Measurements from ENCODE around the gene LYSMD4.

LYSMD4 gene

DNA sequence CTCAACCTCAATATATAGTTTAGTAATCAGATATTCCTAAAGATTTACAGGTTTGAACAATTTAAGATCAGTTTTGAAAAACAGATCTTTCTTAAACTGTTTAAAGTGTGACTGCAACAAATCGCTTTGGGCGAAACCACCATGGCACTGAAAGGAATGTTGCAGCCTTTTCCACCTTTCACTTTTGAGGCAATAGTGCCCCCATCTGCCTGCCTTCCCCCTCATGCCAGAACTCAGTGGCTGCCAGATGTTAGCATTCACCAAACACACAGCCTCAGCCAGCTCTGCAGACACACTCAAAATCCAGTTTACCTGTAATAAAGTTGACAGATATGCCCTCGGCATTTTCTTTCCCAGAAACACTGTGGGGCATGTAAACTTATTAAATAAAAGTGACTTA lies 3.3 kb downstream of the LYSMD4 start:
- peak; percentile 68 for DNase-seq

DNA sequence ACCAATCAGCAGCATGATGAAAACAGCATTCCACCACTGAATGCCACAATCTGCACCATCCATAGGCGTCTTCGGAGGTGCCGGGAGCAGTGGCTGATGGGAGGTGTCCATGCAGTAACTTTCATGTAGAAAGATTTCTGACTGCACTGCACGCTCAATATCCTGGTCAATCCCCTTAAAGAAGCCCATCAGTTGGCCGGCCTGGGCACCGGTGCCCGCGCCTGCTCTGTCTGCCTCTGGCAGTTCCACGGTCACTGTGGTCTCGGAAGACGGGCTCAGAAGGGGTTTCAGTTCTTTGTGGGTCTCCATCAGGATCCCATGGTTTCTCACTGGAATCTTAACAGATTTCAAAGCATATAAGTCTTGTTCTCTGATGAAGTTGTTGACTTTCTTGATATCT lies 3.9 kb downstream of the LYSMD4 start:
- no peak for DNase-seq

DNA sequence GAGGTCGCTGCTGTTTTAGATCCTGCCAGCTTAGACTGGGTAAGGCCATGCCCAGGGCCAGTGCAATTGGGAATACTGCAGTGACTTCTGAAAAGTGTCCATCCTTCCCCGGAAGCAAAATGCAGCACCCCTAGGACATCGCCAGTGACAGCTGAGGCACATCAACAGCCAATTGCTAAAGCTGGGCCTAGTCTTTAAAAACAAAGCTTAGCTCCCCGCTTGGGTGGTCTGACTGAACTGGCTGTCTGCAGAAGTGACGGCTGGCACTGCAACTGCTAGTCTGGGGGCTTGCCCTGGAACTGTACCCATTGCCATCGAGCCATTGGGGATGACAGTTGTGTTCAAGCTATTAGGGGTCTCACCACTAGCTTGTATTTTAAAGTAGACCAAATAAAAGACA lies 4.3 kb downstream of the LYSMD4 start:
- DNase-seq = no peak

DNA sequence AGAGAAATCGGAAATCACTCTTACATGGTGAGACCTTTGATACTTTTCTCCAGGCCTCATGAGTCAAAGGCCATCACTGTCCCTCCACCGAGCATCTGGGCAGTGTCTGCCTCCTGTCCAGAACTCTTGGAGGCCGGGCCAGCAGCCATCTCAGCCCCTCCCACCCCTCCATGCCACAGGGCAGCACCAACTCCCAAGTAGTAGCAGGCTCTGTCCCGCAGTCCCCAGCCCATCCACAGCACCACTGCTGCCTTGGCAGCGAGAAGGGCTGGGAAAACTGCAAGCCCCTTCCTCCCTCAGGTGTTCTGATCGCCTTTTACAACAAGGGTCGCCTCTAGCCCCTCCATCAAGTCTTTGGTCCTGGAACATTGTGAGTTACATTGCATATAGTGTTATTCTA lies 5.5 kb downstream of the LYSMD4 start:
- no peak for DNase-seq

DNA sequence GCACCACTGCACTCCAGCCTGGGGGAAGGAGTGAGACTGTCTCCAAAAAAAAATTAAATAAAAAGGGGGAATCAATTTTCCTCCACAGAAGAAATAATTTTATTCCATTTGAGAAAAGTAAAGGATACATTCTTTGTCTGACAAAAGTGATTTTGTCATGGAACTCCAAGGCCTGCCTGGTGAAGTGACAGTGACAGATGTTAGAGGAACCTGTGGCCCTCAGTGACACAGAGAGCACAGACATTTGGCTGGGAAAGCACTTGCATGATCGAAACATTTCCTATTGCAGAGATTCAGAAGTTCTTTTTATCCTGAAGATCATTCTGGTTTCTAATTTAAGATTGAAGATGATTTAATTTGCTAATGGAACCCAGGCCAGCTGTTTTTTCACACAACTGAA lies 5.9 kb downstream of the LYSMD4 start:
- DNase-seq = no peak

DNA sequence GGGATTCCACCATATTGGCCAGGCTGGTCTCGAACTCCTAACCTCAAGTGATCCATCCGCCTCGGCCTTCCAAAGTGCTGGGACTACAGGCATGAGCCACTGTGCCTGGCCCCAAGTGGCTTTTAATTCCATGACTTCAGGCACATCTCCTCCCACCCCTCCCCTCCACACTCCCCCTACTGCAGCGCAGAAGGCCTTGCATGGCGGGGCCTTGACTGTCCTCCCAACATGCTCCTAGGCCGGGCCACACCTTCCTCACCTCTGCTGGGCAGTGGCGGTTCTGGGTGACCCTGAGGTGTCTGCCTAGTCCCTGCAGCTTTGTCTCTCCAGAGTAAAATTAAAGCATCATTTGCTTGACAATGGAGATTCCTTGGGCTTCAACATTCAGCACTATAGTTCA lies 6.9 kb downstream of the LYSMD4 start:
- no peak for DNase-seq

DNA sequence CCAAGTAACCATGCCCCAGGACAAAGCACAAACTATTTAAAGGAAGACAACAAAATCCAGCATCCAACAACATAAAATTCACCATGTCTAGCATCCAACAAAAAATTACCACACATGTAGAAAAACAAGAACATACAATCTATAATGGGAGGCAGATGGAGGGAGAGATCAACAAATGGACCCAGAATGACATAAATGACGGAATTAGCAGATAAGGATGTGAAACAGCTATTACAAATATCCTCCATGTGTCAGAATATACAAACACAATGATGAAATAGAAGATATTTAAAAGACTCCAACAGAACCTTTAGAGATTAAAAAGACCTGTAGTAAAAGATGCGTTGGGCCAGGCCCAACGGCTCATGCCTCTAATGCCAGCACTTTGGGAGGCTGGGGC lies 10.8 kb downstream of the LYSMD4 start:
- no peak for DNase-seq

DNA sequence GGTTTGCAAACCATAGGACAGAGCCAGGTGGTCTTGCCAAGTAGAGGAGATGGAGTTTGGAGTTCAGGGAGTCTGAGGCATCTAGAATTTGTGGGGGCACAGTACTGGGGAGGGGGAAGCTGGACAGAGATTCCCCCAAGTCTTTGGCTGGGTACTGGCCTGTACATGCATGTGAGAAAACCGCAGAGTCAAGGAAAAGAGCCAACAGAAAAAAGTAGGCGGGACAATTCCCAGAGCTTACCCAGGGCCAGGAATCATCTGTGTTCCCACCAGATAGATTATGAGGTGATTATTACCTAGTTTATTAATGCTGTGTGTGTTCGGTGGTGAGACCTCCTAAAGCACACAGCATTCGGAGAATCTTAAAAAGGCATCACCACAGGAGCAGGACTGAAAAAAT lies 11.3 kb downstream of the LYSMD4 start:
- DNase-seq = no peak

DNA sequence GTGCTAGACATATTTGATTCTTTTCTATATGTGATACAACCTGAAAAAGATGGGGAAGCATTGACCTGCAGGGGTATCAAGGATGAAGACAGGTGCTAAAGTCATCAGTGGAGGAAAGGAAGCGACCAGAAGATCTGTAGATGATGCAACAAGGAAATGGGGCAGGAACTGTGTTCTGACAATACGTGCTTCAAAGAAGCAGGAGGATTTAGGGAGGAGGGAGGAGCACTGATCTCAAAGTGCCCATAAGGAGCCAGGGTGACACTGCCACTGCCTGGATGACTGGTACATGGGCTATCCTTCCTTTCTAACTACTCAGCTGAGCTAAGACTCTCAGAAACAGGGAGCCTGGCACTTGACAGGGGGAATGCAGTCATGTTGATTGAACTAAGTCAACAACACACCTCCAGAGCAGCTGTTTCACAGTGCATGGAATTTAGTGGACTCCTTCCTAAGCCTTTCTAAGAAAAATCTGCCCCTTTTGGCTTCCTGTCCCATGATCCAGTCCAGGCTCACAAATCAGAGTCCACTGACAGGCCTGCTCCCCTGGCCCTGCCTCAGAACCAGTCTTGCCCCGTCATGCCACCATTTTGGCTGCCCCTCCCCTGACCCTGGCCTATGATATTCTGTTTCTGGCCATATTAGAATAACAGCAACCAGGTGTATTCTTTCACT lies 12.0 kb downstream of the LYSMD4 start:
- no peak for DNase-seq

DNA sequence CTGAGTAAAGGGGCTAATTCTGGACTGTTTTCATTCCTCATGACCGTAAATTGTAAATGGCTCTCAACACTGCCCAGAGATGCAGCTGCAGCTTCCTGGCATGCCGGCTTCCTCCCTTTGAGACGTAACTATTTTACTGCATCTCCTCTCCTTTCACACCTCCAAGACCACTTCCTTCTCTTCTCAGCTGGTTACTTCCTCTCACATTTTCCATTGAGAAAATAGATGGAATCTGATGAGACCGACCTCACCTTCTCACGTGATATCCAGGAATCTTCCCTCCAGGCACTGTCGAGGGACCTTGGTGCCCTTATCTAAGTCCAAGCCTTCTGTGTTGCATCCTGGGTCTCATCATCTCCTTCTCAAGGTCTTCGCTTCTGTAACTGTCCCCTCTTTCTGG lies 12.7 kb downstream of the LYSMD4 start:
- no peak for DNase-seq

DNA sequence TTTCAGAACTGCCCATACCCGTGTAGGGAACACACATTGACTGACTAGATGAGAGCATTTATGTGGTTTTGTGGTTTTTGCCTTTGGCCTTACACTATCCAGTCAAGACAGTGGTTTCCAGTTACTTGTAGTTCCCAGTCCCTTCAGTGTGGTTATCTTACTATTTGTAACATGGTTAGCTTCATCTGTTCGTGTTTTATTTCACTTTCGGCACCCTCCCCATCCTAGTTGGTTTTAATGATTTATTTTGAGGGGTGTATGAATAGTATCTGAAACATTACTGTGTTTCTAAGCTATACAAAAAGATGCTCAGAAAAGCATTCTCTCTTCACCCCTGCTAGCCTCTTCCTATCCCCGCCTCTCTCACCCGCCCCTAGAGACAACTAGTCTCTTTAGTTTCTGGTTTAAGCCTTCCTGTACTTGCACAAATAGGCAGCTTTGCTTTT lies 14.1 kb downstream of the LYSMD4 start:
- no peak for DNase-seq

DNA sequence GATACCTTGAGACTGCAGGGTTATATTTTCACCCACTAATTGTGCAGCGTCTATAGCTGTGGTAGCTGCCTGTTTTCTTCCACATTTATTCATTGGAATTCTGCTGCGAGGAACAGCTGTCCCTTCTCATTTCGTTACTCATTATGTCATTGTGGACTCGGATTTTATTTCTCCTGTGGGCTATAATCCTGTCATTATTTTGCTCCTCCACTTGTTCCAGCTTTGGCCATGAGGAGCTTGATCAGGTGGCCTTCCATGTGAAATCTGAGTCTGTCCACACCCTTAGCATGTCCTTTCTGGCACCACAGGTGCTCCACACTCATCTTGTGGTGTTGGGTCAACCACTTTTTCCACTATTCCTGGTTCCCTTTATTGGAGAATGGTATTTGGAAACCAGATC lies 14.8 kb downstream of the LYSMD4 start:
- DNase-seq = peak; percentile 45

DNA sequence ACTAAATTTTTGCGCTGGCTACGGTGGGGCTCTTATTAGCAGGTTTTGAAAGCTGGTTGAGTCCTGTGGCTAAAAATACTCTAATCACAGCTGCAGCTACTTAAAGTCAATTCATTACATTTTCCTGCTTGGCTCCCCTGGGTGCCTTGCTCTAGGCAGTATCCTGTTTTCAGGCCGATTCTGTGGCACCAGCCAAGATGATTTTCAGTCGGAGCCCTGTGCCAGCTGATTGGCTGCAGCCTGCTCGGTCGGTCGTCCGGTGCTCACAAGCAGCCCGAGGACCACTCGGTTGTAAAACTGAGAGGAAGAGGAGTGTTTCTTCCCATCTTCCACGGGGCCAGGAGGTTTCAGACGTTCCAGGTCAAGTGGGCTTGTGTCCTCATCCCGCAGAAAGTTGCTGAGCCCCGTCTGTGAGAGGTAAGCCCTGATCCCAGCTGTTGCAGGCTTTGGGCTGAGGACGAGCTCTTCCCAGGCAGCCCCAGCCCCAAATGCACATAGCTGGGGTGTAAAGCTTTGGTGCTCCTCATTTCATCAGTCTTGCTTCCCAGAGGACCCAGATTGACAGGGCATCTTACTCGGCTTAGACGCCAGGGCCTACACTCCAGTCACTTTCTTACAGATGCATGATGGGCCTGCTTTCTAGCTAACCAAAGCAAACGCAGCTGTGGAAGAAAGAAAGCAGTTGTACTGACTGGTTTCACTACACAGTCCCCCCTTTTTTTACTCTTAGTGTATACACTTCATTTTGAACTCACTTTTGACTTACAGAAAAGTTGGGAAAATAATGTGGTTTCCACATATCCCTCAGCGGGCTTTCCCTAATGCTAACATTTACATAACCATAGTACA lies 15.9 kb downstream of the LYSMD4 start:
- peak; percentile 83 for DNase-seq

DNA sequence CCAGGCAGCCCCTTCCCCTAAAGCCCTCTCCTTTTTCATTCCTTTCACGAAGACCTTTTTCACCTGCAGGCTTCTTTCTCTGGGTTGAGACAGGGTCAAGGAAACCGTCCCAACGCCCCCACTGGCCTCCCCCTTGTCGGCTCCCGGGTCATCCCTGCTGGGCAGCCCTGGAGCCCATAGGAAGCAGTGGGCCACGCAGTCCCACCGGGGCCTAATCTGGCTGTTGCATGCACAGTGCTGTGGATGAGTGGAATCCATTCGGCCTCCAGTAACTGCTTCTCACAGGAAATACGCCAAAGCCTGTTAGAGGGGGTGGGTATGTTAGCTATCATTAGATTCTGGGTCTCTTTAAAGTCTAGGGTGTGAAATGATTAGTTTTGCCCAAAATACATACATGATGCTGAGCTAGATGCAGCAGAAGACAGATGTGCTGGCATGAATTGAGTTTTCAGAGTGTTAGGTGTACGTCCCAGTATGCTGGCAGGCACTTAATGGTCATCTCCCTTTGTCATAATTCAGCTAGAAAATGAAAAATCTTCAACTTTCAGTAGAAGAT lies 16.6 kb downstream of the LYSMD4 start:
- no peak for DNase-seq

DNA sequence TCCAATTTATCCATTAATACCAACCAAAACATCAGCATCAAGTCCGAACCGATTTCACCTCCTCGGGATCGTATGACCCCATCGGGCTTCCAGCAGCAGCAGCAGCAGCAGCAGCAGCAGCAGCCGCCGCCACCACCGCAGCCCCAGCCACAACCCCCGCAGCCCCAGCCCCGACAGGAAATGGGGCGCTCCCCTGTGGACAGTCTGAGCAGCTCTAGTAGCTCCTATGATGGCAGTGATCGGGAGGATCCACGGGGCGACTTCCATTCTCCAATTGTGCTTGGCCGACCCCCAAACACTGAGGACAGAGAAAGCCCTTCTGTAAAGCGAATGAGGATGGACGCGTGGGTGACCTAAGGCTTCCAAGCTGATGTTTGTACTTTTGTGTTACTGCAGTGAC lies 20.8 kb downstream of the LYSMD4 start:
- DNase-seq = no peak

DNA sequence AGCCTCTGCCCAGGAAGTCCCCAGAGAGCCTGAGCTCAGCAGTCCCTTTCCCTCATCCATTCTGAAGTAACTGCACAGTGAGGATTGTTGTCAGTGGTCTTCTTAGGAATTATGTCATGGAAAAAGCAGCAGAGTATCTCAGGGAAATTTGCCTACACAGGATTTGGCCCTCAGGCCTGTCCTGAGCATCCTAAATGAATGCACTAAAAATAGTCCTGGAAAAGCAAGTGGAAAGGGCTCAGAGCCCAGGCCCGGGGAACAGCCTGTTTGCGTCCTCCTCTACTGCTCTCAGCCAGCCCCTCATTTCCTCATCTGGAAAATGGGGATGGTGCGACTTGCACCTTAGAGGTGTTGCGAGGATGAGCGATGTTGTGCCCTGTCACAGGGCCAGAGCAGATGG lies 21.6 kb downstream of the LYSMD4 start:
- peak; percentile 64 for DNase-seq

DNA sequence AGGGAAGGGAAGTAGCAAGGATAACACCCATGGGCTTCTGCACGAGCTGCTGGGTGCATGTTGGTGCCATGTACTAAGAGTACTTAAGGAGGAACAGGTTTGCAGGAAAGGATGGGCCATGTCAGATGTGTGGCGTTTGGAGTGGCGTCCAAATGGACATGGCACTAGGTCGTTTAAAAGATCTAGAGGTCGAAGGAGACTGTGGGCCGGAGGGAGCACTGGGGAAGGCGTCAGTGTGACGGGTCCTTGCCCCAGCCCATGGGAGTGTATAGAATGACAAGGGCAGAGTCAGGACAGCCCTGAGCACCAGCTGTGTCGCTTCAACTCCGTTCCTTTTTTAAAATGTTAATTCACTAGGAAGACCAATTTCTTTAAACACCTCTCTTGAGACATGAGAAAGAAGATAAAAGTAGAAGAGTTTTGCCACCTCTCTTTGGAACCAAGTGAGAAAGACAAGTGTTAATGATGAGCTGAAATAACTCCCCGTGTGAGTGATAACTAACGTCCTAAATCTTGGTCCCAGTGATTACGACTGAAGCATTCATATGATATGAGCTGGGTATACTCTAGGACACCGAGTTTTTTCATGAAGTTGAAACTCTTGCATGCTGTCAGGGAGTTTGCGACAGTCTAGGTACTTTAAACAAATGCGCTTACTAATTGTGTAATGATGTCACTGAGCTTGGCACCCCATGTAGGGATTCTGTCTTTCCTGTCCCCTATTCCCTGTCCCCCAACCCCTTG lies 23.8 kb downstream of the LYSMD4 start:
- DNase-seq = no peak

DNA sequence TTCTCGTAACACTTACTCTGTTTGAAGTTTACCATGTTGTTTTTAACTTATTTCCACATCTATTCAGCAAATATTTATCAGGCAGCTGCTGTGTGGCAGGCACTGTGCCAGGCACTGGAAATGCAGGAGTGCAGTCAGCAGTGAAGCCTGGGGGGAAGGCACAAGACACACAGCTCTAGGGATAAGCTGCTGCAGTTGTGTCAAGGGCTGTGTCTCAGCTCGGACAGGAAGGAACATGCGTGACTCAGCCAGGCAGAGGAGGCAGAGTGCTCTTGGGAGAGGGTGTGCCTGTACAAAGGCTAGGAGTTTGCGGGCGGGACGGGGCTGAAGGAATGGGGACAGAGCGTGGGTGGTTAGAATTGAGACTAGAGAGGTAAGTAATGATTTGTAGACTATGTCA lies 24.7 kb downstream of the LYSMD4 start:
- DNase-seq = peak; percentile 67

DNA sequence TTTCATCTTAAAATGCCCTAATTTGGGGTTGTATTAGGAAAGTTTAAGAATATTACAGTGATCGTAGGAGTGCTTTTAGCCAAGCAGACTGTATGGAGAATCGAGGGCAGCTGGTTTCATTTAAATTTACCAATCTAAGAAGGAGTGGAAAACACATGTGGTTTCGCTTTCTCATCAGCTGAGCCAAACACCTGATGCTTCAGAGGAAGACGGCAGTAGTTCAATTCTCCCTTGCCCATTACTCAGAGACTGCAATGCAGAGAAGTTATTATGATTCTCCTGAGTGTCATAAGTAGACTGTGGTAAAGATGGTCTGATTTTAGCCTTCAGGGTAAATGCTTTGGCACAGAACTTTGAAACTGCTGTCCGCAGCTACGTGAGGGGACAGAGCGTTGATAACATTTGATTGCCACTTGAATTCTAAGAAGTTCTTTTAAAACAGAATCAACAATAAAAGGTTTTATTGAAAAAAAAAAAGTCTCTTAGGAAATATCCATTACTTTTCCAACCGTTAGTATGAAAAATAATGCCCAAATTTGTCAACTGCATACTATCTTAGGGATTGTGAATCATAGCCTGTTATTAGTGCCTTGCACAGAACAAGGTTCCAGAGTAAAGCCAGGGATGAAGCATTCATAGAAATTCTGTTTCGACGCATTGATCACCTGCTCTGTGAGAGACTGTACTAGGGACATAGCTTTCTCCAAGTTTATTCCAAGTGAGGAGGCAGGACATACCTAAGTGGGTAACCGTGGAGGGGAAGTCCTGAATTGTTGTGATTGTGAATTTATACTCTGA lies 25.6 kb downstream of the LYSMD4 start:
- peak; percentile 68 for DNase-seq

DNA sequence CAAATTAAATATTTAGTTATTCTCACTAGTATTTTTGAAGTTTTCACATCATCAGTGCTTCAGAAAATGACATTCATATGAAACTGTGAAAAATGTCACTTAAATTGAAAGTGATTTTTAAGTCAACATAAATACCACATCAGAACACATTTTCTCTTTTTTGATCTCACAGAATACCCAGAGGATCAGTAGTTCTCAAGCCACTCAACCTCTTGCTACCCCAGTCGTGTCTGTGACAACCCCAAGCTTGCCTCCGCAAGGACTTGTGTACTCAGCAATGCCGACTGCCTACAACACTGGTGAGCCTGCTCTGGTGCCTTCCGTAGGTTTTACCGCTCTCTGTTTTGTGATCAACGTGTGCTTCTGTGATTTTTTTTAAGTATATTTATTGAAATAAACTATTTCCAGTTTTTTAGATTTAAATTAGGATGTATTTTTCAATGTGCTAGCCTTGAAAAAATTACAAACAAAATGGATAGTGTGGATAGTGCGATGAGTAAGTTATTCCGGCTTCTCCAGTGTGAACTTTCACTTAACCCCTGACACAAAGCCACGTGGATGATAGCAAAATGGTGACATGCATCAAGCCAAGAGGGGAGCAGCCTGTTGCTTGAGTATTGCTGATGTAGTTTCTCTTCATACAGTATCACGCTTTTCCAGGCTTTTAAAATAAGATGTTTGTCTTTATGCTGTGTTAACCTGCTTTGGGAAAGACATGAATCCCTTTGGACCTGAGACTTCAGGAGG lies 26.5 kb downstream of the LYSMD4 start:
- no peak for DNase-seq

DNA sequence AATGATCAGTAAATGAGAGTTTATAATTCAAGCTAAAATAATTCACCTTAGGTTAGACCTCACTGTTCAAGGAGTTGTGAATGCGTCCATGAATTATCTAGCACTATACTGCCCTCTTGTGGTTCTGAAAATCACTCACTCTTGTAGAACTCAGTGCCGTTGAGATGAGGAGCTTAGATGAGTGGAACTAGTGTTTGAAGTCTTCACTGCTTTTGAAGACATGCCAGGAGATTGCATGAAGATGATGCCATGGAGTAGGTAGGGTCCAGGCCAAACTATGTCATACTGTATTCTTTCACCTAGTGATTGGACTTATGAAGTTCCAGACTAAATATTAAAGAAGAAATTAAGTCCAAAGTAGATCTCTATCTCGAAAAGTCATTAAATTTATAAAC lies 28.8 kb downstream of the LYSMD4 start:
- DNase-seq = no peak
